Loucy (cell line): ENCODE results near the gene CDC34.

Experiments
- H2AFZ ChIP-seq: fragments of 200-600 bp; sonication (generic); 2 replicates; pipeline ENCODE4 v1.6.0; 2016; ENCODE audit warnings: antibody characterized with exemption, mild to moderate bottlenecking, low read length, moderate library complexity
- H3F3A ChIP-seq: fragments of 200-600 bp; 2 replicates; pipeline ENCODE4 v1.6.0; 2016; ENCODE audit warnings: antibody characterized with exemption, low read depth, mild to moderate bottlenecking
- H3K27me3 ChIP-seq: fragments of 200-600 bp; sonication (generic); 2 replicates; pipeline ENCODE4 v1.6.1; 2014; ENCODE audit warnings: low read length, mild to moderate bottlenecking; ENCODE audit not compliant: insufficient read depth, poor library complexity, severe bottlenecking
- H3K36me3 ChIP-seq: fragments of 200-600 bp; sonication (generic); 2 replicates; pipeline ENCODE4 v1.6.1; 2016; ENCODE audit warnings: low read length; ENCODE audit not compliant: insufficient read depth
- H3K4me1 ChIP-seq: fragments of 200-600 bp; sonication (generic); 2 replicates; pipeline ENCODE4 v1.5.1; 2014; ENCODE audit warnings: low read length, mild to moderate bottlenecking; ENCODE audit not compliant: insufficient read depth, poor library complexity, severe bottlenecking
- H3K4me2 ChIP-seq: fragments of 200-600 bp; sonication (generic); 2 replicates; pipeline ENCODE4 v1.6.0; 2014; ENCODE audit warnings: antibody characterized with exemption, low read length, low read depth, mild to moderate bottlenecking; ENCODE audit not compliant: poor library complexity, severe bottlenecking
- H3K4me3 ChIP-seq: fragments of 200-600 bp; sonication (generic); 2 replicates; pipeline ENCODE4 v1.5.1; 2014; ENCODE audit warnings: low read length, mild to moderate bottlenecking, mixed read lengths; ENCODE audit not compliant: poor library complexity, severe bottlenecking
- H3K79me2 ChIP-seq: fragments of 200-600 bp; sonication (generic); 2 replicates; pipeline ENCODE4 v1.6.1; 2014; ENCODE audit warnings: low read length; ENCODE audit not compliant: insufficient read depth
- H3K9ac ChIP-seq: fragments of 200-600 bp; sonication (generic); 2 replicates; pipeline ENCODE4 v1.6.0; 2014; ENCODE audit warnings: mild to moderate bottlenecking, low read depth, low read length, moderate library complexity; ENCODE audit not compliant: poor library complexity, severe bottlenecking
- H3K9me2 ChIP-seq: fragments of 200-600 bp; sonication (generic); replicated peaks from 2 replicates; pipeline ENCODE4 v1.6.1; 2016; ENCODE audit warnings: low read depth, low read length, mixed read lengths
- H3K9me3 ChIP-seq: fragments of 200-600 bp; sonication (generic); 2 replicates; pipeline ENCODE4 v1.6.1; 2014; ENCODE audit warnings: mild to moderate bottlenecking, antibody characterized with exemption, low read length, low read depth; ENCODE audit not compliant: insufficient read depth
- H4K20me1 ChIP-seq: fragments of 200-600 bp; sonication (generic); 2 replicates; pipeline ENCODE4 v1.6.0; 2014; ENCODE audit warnings: antibody characterized with exemption, low read length, mild to moderate bottlenecking; ENCODE audit not compliant: insufficient read depth, poor library complexity, severe bottlenecking
- CTCF ChIP-seq: fragments of 200-600 bp; sonication (generic); conservative IDR thresholded peaks from 2 replicates; pipeline ENCODE4 v1.5.1; 2014; ENCODE audit warnings: mild to moderate bottlenecking, antibody characterized with exemption, low read length
- EZH2phosphoT487 ChIP-seq: fragments of 200-600 bp; IDR thresholded peaks from 2 replicates; pipeline ENCODE4 v1.6.1; 2018; ENCODE audit warnings: antibody characterized with exemption, mild to moderate bottlenecking, moderate library complexity, borderline replicate concordance

Gene CDC34

GRCh38 chr19:504616-505015, 26.9 kb upstream of the CDC34 start:
- Histone ChIP-seq H3K9ac (no peak overlapping the region), H3K9me3 (no peaks in the 10 kb centered on the region)

GRCh38 chr19:506404-507285, 24.9 kb upstream of the CDC34 start:
- peak overlapping the region; percentile 85 for H3K4me3 ChIP-seq
- H3K36me3 ChIP-seq: no peaks in the 10 kb centered on the region
- TF ChIP-seq CTCF: peak; percentile 85
- TF ChIP-seq EZH2phosphoT487: no peak
- H3K9me3 ChIP-seq: no peaks in the 10 kb centered on the region
- H2AFZ ChIP-seq: peak overlapping the region; percentile 86
- H3K4me1 ChIP-seq: peaks cover 26% of the 10 kb centered on the region
- no peaks in the 10 kb centered on the region for H3K27me3 ChIP-seq
- no peaks in the 10 kb centered on the region for H4K20me1 ChIP-seq
- H3K79me2 ChIP-seq: peaks cover 11% of the 10 kb centered on the region
- H3K4me2 ChIP-seq: peak overlapping the region; percentile 86
- no peaks in the 10 kb centered on the region for H3K9me2 ChIP-seq
- H3F3A ChIP-seq: no peaks in the 10 kb centered on the region; the same call in 1 of the 2 replicates
- H3K9ac ChIP-seq: peak overlapping the region; percentile 85

More at GRCh38 chr19:504616-505015, 26.9 kb upstream of the CDC34 start:
- Histone ChIP-seq H3K4me3 (no peak overlapping the region), H3K4me2 (no peak overlapping the region), H4K20me1 (no peaks in the 10 kb centered on the region), H3K27me3 (no peaks in the 10 kb centered on the region), H3K4me1 (peaks cover 15% of the 10 kb centered on the region), H2AFZ (no peak overlapping the region), H3K79me2 (peaks cover 11% of the 10 kb centered on the region), H3K9me2 (no peaks in the 10 kb centered on the region), H3F3A (no peaks in the 10 kb centered on the region; the same call in 1 of the 2 replicates), H3K36me3 (no peaks in the 10 kb centered on the region)
- TF ChIP-seq CTCF: no peak

GRCh38 chr19:507286-508203, 24.0 kb upstream of the CDC34 start, which contains the start of gene TPGS1:
Gene TPGS1, plus strand, starts transcription at chr19:507497. Its CDS starts 10 bp downstream, at chr19:507507.
- Histone ChIP-seq H3K36me3 (no peaks in the 10 kb centered on the region), H3K4me3 (peak within 1 kb of the TSS; percentile 85), H3K4me1 (peaks cover 27% of the 10 kb centered on the region), H3F3A (no peaks in the 10 kb centered on the region; the same call in 1 of the 2 replicates), H3K9ac (peak within 1 kb of the TSS; percentile 85), H3K27me3 (no peaks in the 10 kb centered on the region), H3K4me2 (peak within 1 kb of the TSS; percentile 86), H3K9me3 (no peaks in the 10 kb centered on the region), H2AFZ (peak within 1 kb of the TSS; percentile 86), H3K79me2 (peaks cover 11% of the 10 kb centered on the region), H3K9me2 (no peaks in the 10 kb centered on the region), H4K20me1 (no peaks in the 10 kb centered on the region)
- TF ChIP-seq EZH2phosphoT487 (no peak), CTCF (no peak)
